Right lobe of liver (tissue), 6 donors: ENCODE measurements around the gene UBE2Q2. TPM values are rescaled to one million over a fixed set of nuclear protein-coding genes. Genes with fewer than 3 reads are reported as not detected.

ENCODE experiments used
- ATAC-seq, 4 donors: fragments of 200-7000 bp; cut with Tn5 transposase; one replicate each; pipeline ENCODE4 v1.9.1; 2020; ENCODE audit warnings: mild to moderate bottlenecking in 4 of 4, moderate library complexity in 4 of 4
- DNase-seq, 3 donors: peaks; one replicate each; pipeline ENCODE4 v3.0.0-alpha.2; 2020
- H3K27ac ChIP-seq, 3 donors: fragments of 200-600 bp; one replicate each; pipeline ENCODE4 v1.8.0; 2022
- H3K27me3 ChIP-seq, 2 donors: fragments of 200-600 bp; one replicate each; pipeline ENCODE4 v1.8.0; 2022
- H3K36me3 ChIP-seq, 4 donors: fragments of 200-600 bp; sonication (generic) in 1 of 4; one replicate each; pipeline versions ENCODE4 v1.5.1 to v1.8.0; 2017 to 2022; ENCODE audit warnings: control low read depth in 1 of 4
- H3K4me1 ChIP-seq, 4 donors: fragments of 200-600 bp; sonication (generic) in 1 of 4; one replicate each; pipeline versions ENCODE4 v1.5.1 to v1.8.0; 2017 to 2022; ENCODE audit warnings: control low read depth in 1 of 4
- H3K4me3 ChIP-seq, 3 donors: fragments of 200-600 bp; one replicate each; pipeline ENCODE4 v1.8.0; 2022
- H3K9me3 ChIP-seq, 4 donors: fragments of 200-600 bp; sonication (generic) in 1 of 4; one replicate each; pipeline versions ENCODE4 v1.5.1 to v1.8.0; 2017 to 2022; ENCODE audit warnings: control low read depth in 1 of 4
- CTCF ChIP-seq, 4 donors: fragments of 200-600 bp in 3 of 4; fragments of 450-650 bp in 1 of 4; IDR thresholded peaks; one replicate each; pipeline versions ENCODE4 v1.5.1 to v1.8.0; 2016 to 2022; ENCODE audit warnings: antibody characterized with exemption in 4 of 4, mild to moderate bottlenecking in 2 of 4
- POLR2A ChIP-seq: fragments of 450-650 bp; IDR thresholded peaks from one replicate; pipeline ENCODE4 v1.6.1; 2017; ENCODE audit warnings: antibody characterized with exemption, mild to moderate bottlenecking
- WGBS: methylation state at CpG from one replicate; pipeline ENCODE4 v1.1.6; 2018; ENCODE audit warnings: low coverage, low lambda C conversion rate; ENCODE audit not compliant: insufficient coverage; ENCODE audit errors: missing lambda C conversion rate; 5-methylcytosine and 5-hydroxymethylcytosine counted together
- intact Hi-C, 2 donors: fragments of 100-400 bp; cut with DNase I; formaldehyde crosslinking; loops; one replicate each; pipeline versions ENCODE4 v1.11.2 to v1.14.1; 2022
- total RNA-seq, 6 experiments: library from RNA; depleted of rRNA in 2 of 6; stranded (reverse); fragments of >200 nt in 2 of 6; fragmentation: NEBNext Ultra II Directional in 3 of 6; extraction: Animal tissue kit (Norgen Biotek cat#: 25700) in 3 of 6; gene quantifications; one replicate each; pipeline versions ENCODE4 v1.1.0 to v1.2.4, GENCODE V29; 2016 to 2023
- donor health status: DM: no; HTN: yes; CAD: no.
- donor health status: DM: no; HTN: no; CAD: no.
- donor health status: DM: no; HTN: no; CAD: no.
- donor health status: DM: no; HTN: yes; CAD: no.
- donor health status: DM: no; HTN: yes; CAD: no.

Gene UBE2Q2
- total RNA-seq, 6 experiments from 2014 or later, result 2.6 to 9.5 (median 4.6) TPM

DNA sequence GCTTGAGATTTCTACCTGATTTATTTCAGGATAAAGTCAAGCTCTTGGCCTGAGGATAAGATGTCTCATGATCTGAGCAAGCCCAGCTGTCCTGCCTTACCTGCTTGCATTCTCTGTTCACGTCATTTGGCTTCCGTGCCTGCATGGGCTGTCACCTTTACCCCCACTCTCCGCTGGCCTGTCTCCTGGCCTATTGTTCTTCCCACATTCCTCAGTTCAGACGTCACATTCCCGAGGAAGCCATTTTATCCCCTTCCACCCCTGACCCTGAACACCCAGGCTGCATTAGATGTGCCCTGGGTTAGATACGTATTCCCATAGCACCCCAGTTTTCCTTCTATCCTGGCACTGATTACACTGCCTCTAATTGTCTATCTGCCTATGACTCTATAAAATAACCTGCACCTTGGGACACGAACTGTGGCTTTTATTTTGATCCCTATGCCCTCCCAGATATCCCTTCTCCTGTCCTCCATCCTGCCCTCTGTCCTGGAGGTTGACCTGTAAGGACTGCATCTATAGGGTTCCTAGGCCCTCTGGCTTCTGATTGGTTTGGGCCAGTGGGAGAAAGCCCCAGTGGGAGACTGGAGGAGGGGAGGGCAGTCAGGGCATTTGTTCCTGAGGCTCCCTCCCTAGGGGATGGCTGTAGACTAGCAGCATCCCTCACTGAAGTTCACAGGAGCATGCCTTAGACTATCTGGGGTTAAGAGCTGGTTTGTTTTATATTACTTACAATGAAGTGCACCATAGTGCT is 19.2 kb upstream of the UBE2Q2 start:
- DNase-seq (no peak), ATAC-seq (no peak)
- no peak overlapping the region for H3K4me3 ChIP-seq
- TF ChIP-seq CTCF (IDR thresholded peaks at IDR 0.05) (no peak), POLR2A (no peak)
- WGBS, result 67% methylated on average over 5 of the region's 7 CpGs
- H3K27ac ChIP-seq, result no peak overlapping the region
- no peaks in the 10 kb centered on the region for H3K27me3 ChIP-seq
- no peaks in the 10 kb centered on the region for H3K4me1 ChIP-seq
- intact Hi-C loops, result no loop called here
- no peaks in the 10 kb centered on the region for H3K9me3 ChIP-seq
- H3K36me3 ChIP-seq, result no peaks in the 10 kb centered on the region

- ATAC-seq, result no peak
- Histone ChIP-seq H3K4me3 (no peak overlapping the region), H3K27me3 (no peaks in the 10 kb centered on the region), H3K9me3 (no peaks in the 10 kb centered on the region), H3K27ac (no peak overlapping the region), H3K36me3 (no peaks in the 10 kb centered on the region), H3K4me1 (no peaks in the 10 kb centered on the region)
- WGBS, result 42% methylated on average over 2 of the region's 3 CpGs
- intact Hi-C loops, result no loop called here
- TF ChIP-seq CTCF (IDR thresholded peaks at IDR 0.05) (no peak), POLR2A (no peak)
- DNase-seq, result no peak
Observed at GRCh38 chr15:75827691-75828090, 15.6 kb upstream of the UBE2Q2 start.

- Histone ChIP-seq H3K27ac (no peak overlapping the region), H3K4me1 (no peaks in the 10 kb centered on the region), H3K4me3 (no peak overlapping the region), H3K9me3 (no peaks in the 10 kb centered on the region), H3K36me3 (no peaks in the 10 kb centered on the region), H3K27me3 (no peaks in the 10 kb centered on the region)
- 91% methylated on average over 9 of the region's 9 CpGs for WGBS
- intact Hi-C loops, result no loop called here
- ATAC-seq, result no peak
- TF ChIP-seq CTCF (IDR thresholded peaks at IDR 0.05) (no peak), POLR2A (no peak)
- DNase-seq, result no peak
Observed at GRCh38 chr15:75828429-75828828, 14.8 kb upstream of the UBE2Q2 start.

DNA sequence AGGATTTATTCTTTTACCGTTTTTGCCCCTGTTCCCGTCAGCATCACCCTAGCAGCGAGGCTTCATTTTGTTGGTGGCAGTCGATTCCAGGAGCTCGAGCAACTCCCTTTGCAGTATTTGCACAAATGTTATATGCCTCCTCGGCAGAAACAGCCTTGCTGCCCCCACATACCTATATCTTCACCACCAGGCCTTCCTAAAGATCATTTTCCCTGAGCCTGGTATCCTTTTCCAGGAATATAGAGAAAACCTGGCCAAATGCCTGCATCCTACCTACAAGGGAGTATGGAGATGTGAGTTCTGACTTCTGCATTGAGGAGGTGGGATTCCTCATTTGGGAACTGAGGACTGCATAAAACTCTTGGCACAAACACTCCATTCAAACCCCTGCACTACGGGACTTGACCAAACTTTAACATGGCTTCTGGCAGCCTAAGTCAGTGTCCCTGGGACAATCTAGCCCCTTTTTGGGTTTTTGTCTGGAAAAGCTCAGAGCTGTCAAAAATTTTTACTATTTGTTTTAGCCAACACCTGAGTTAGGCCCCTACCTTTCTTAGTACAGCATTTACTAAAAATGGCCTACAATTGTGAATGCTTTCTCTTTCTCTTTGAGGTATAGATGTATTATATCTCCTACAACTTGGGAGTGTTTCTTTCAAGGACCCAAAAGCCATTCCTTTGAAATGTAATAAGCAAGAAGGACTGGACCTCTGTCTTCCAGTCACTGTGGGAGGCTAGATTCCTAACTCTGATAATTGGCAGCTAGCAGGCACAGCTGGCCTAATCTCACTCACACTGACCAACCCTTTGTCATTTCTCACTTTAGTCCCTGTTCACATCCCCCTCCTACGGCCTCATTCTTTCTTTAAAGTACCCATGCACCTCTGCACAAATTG is 12.1 kb upstream of the UBE2Q2 start:
- H3K4me3 ChIP-seq, result no peak overlapping the region
- H3K27me3 ChIP-seq, result no peaks in the 10 kb centered on the region
- TF ChIP-seq CTCF (IDR thresholded peaks at IDR 0.05), result no peak
- TF ChIP-seq POLR2A, result no peak
- 80% methylated on average over 4 of the region's 8 CpGs for WGBS
- no peaks in the 10 kb centered on the region for H3K9me3 ChIP-seq
- intact Hi-C loops, result no loop called here
- H3K27ac ChIP-seq, result no peak overlapping the region
- ATAC-seq, result no peak
- no peak for DNase-seq
- no peaks in the 10 kb centered on the region for H3K36me3 ChIP-seq
- H3K4me1 ChIP-seq, result no peaks in the 10 kb centered on the region
